ENCODE results near the gene TMEM116.
"Not testable (repeated sequence)": the region's sequence is repeated elsewhere in the genome, so short reads cannot be mapped to it uniquely, and the experiment has no call there.

The TMEM116 gene

GRCh38 chr12:111980598-111980997, 32.4 kb downstream of the TMEM116 start:
- in situ Hi-C loops (cut with MboI; ENCODE audit: low sequenced_read_pairs), result no loop called here

- in situ Hi-C loops (cut with MboI; ENCODE audit: low sequenced_read_pairs), result no loop called here
Measured at GRCh38 chr12:111978545-111978944, 34.4 kb downstream of the TMEM116 start.

GRCh38 chr12:111976860-111977259, 36.1 kb downstream of the TMEM116 start:
- in situ Hi-C loops (cut with MboI; ENCODE audit: low sequenced_read_pairs), result no loop called here

DNA sequence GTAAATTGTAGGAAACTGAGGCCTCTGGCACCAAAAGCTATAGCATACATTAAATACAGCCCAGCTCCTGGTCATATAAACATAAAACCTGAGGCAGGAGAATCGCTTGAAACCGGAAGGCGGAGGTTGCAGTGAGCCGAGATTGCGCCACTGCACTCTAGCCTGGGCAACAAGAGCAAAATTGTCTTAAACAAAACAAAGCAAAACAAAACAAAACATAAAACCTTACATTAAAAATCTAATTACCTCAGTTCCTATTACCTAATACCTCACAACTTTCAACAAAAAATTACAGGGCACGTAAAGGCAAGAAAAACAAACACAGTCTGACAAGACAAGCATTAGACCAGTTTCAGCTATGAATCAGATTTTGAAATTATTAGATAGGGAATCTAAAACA, 36.7 kb downstream of the TMEM116 start:
- in situ Hi-C loops (cut with MboI; ENCODE audit: low sequenced_read_pairs), result no loop called here

DNA sequence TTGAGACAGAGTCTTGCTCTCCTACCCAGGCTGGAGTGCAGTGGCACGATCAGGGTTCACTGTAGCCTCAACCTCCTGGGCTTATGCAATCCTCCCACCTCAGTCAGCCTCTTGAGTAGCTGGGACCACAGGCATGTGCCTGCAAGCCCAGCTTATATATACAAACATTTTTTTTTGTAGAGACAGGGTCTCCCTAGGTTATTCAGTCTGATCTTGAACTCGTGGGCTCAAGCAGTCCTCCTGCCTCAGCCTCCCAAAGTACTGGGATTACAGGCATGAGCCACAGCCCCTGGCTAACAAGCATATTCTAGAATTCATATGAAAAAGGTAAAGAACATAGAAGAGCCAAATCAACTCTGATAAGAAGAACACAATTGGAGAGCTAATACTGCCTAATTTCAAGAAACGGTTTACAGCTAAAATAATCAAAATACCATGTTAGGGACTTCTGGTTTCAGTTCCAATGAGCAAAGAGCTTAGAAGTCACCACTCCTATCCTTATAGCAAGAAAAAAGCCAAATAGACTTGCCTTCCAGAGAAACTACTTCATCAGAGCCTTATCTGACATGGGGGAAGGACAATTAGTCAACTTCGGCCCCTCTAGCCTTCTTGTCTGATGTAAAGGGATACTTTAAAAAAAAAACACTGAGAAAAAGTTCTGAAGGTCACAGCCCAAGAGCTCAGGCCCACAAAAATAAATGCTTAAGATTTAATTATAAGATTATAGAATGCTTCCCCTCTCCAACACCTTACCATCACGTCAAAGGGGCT, 37.6 kb downstream of the TMEM116 start:
- in situ Hi-C loops (cut with MboI; ENCODE audit: low sequenced_read_pairs), result no loop called here

DNA sequence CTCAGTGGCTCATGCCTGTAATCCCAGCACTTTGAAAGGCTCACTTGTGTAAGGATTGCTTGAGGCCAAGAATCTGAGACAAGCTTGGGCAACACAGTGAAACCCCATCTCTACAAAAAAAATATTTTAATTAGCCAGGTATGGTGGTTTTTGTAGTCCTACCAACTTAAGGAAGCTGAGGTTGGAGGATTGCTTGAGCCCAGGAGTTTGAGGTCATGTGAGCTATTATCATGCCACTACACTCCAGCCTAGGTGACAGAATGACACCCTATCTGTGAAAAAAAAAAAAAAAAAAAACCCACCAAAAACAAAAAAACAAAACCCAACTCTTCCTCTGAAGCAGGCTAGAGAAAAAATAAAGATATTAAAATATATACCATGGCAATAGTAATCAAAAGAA, 41.2 kb downstream of the TMEM116 start:
- in situ Hi-C loops (cut with MboI; ENCODE audit: low sequenced_read_pairs), result no loop called here

- in situ Hi-C loops (cut with MboI; ENCODE audit: low sequenced_read_pairs), result no loop called here
Measured at GRCh38 chr12:111964935-111965334, 48.0 kb downstream of the TMEM116 start.

DNA sequence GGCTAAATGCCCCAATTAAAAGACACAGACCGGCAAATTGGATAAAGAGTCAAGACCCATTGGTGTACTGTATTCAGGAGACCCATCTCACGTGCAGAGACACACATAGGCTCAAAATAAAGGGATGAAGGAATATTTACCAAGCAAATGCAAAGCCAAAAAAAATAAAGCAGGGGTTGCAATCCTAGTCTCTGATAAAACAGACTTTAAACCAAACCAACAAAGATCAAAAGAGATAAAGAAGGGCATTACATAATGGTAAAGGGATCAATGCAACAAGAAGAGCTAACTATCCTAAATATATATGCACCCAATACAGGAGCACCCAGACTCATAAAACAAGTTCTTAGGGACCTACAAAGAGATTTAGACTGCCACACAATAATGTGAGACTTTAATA, 53.4 kb downstream of the TMEM116 start:
- in situ Hi-C loops (cut with MboI; ENCODE audit: low sequenced_read_pairs), result not testable (repeated sequence)

GRCh38 chr12:111957224-111957623, 55.7 kb downstream of the TMEM116 start:
- in situ Hi-C loops (cut with MboI; ENCODE audit: low sequenced_read_pairs), result not testable (repeated sequence)

DNA sequence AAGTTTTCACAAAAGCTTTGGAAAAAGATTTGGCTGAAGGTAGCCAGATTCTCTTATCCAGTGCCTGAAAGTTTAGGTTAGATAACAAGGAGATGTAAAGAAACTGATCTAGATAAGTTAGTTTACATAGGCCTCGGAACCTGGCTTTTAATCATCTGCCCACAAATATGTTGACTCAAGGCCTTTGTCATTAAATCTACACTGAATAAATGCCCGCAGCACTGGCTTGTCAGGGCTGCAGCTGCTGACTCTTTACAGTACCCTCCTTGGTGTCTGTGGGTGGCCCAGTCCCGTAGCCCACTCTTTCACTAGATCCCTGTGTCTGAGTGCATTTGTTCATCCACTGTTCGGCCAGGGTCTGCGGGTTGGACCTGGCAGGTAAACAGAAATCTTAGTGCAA, 58.0 kb downstream of the TMEM116 start:
- in situ Hi-C loops (cut with MboI; ENCODE audit: low sequenced_read_pairs), result no loop called here

DNA sequence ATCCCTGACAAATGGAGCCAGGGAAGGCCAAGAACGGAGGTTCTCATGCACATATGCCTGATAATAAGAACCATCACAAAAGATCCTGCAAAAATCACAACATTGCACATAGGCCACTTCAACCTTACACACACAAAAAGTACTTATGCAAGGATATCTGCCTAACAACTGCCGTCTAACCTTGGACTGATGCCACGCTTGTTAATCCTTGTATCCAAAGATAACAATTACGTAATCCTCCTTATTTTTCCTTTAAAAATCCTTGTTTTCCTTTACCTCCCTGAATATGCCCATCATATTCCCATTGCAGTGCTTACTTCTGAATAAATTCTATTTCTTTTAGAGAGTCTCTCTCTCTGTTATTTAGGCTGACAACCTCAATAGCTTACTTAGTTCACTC, 59.5 kb downstream of the TMEM116 start:
- in situ Hi-C loops (cut with MboI; ENCODE audit: low sequenced_read_pairs), result no loop called here

- in situ Hi-C loops (cut with MboI; ENCODE audit: low sequenced_read_pairs), result not testable (repeated sequence)
Measured at GRCh38 chr12:111952084-111952787, 60.7 kb downstream of the TMEM116 start.

GRCh38 chr12:111950961-111951676, 61.8 kb downstream of the TMEM116 start:
- in situ Hi-C loops (cut with MboI; ENCODE audit: low sequenced_read_pairs), result not testable (repeated sequence)

GRCh38 chr12:111943929-111944328, 69.0 kb downstream of the TMEM116 start:
- in situ Hi-C loops (cut with MboI; ENCODE audit: low sequenced_read_pairs), result no loop called here

DNA sequence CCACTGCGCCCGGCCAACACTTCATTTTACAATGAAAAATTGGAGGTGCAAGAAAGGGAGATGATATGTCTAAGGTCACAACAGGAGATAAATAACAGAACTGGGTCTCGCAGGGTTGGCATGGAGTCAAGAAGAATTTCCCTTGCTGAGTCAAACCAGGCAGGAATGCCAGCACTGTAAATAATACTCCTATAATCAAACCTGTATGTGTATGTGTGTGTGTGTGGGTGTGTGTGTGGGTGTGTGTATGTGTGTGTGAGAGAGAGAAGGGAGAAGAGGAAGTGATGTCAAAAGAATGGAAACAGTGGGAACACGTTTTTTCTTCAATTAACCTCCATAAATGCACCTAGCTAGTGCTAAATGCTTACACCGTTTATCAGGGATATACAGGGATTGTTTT, 70.4 kb downstream of the TMEM116 start:
- in situ Hi-C loops (cut with MboI; ENCODE audit: low sequenced_read_pairs), result no loop called here

DNA sequence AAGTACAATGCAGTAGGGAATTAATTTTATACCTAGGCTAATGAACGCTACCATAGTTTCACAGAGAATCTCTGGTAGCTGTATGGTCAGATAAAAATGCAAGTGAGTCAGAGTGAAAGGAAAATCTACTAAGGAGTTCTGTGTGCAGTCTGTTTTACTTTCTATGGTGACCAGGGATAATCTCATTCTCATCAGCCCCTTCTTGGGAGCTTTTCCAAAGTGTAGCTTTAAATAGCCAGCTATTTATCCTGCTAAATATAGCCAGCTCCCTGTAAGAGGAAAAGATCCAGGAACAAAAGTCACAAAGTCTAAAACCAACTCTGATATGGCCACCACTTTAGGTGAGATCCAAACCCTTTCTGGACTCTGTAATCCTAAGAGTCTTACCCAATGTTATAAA, 75.5 kb downstream of the TMEM116 start:
- in situ Hi-C loops (cut with MboI; ENCODE audit: low sequenced_read_pairs), result no loop called here

DNA sequence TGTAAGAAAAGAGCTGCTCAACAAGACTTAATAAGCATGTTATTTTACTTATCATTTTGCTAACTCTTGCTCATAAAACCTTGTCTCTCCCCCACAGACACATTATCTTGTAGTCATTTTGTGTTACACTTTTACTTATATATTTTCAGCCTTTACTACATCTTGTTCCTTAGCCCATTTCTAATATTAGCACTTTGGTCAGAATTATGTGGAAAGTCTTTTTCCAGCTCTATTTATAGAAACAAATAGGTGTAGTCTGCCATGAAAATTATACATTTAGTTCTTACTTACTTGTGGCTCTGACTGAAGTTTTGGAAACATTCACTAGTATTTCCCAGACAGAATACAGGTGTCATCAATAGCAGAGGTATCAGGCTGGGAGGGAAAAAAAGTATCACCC, 76.1 kb downstream of the TMEM116 start:
- in situ Hi-C loops (cut with MboI; ENCODE audit: low sequenced_read_pairs), result no loop called here

DNA sequence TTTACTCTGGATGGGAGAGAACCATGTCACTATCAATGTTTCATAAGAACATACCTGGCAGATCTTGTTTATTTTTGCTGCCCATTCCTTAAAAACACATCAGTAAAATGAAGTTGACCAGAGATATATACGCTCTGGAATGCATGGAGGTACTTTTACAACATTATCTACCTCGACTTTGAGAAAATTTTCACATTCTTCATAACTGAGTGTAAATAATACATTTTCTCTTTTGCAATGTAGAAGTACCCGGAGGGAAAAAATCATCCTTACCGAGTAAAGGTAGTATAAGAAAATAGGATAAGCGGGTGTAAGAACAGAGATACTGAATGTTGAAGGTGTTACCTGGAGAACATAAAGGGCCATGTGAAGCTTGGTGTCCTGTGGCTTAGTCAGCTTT, 80.7 kb downstream of the TMEM116 start:
- in situ Hi-C loops (cut with MboI; ENCODE audit: low sequenced_read_pairs), result no loop called here

DNA sequence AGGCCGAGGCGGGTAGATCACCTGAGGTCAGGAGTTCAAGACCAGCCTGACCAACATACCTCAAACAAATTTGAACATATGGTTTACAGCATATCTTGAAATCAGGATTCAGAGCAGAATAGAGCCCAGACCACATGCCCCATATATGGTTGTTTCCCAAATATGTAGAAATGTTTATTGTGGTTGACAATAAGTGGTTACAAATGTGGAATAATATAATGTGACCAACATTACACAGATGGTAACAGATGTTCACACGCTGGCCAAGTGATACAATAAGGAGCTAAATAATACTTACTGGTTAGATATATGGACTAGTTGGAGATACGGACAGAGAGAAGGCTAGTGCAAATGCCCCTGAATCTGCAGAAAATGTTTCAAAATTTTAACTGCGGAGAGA, 85.6 kb downstream of the TMEM116 start:
- in situ Hi-C loops (cut with MboI; ENCODE audit: low sequenced_read_pairs), result no loop called here

DNA sequence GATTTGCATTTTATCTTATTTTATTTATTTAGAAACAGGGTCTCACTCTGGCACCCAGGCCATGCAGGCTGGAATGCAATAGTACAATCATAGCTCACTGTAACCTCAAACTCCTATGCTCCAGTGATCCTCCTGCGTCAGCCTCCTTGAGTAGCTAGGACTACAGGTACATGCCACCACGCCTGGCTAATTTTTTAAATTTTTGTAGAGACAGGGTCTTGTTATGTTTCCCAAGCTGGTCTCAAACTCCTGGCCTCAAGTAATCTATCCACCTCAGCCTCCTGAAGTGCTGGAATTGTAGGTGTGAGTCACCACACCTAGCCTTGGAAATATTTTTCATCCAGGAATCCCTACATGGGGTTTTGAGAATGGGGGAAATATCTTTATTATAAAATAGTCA, 86.3 kb downstream of the TMEM116 start:
- in situ Hi-C loops (cut with MboI; ENCODE audit: low sequenced_read_pairs), result no loop called here

DNA sequence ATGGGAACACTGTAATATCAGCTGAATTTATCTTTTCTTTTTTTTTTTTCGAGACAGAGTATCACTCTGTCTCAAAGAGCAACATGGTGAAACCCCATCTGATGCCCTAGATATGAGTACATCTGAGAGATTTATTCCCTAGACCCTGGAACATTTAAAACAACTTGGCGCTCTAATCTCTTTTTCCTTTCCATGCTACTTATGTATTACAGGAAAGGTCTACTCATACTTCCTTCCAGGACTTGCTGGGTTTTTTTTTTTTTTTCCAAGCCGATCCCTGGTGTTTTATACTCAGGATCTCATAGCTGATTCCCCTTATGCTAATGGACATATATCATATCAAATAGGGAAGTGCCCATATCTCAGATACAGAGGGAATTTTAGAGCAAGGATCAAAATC, 87.8 kb downstream of the TMEM116 start:
- in situ Hi-C loops (cut with MboI; ENCODE audit: low sequenced_read_pairs), result no loop called here

- in situ Hi-C loops (cut with MboI; ENCODE audit: low sequenced_read_pairs), result no loop called here
Measured at GRCh38 chr12:111907740-111908139, 105.2 kb downstream of the TMEM116 start.
